H9 (cell line): ENCODE measurements around the gene FARS2. TPM values are rescaled to one million over a fixed set of nuclear protein-coding genes. Genes with fewer than 3 reads are reported as not detected.

Experiments
- DNase-seq: peaks from one replicate; pipeline ENCODE4 v3.0.0-alpha.2; 2017
- H2AFZ ChIP-seq: one replicate; pipeline ENCODE4 v1.6.1; 2013; ENCODE audit warnings: mild to moderate bottlenecking, low read length, control low read depth, moderate library complexity
- H2AK5ac ChIP-seq: 2 replicates; pipeline ENCODE4 v1.6.1; 2013; ENCODE audit warnings: low read length, control low read depth, mixed read lengths; ENCODE audit not compliant: insufficient read length
- H2BK120ac ChIP-seq: one replicate; pipeline ENCODE4 v1.6.1; 2013; ENCODE audit warnings: low read depth, mild to moderate bottlenecking, low read length, control low read depth, inconsistent platforms; ENCODE audit not compliant: poor library complexity, severe bottlenecking
- H2BK12ac ChIP-seq: 2 replicates; pipeline ENCODE4 v1.6.1; 2013; ENCODE audit warnings: low read length, control low read depth, mixed read lengths, low read depth; ENCODE audit not compliant: insufficient read length
- H2BK15ac ChIP-seq: 2 replicates; pipeline ENCODE4 v1.6.1; 2013; ENCODE audit warnings: low read depth, low read length, control low read depth
- H2BK20ac ChIP-seq: one replicate; pipeline ENCODE4 v1.6.1; 2013; ENCODE audit warnings: low read depth, mild to moderate bottlenecking, low read length, control low read depth, inconsistent platforms; ENCODE audit not compliant: poor library complexity, severe bottlenecking
- H2BK5ac ChIP-seq: 2 replicates; pipeline ENCODE4 v1.6.1; 2013; ENCODE audit warnings: low read length, control low read depth, mixed read lengths; ENCODE audit not compliant: insufficient read length
- H3K14ac ChIP-seq: 2 replicates; pipeline ENCODE4 v1.6.1; 2013; ENCODE audit warnings: low read length, control low read depth; ENCODE audit not compliant: insufficient read depth
- H3K18ac ChIP-seq: 2 replicates; pipeline ENCODE4 v1.6.1; 2013; ENCODE audit warnings: low read depth, mild to moderate bottlenecking, mixed read lengths, low read length, control low read depth; ENCODE audit not compliant: insufficient read length
- H3K23ac ChIP-seq: 2 replicates; pipeline ENCODE4 v1.6.1; 2013; ENCODE audit warnings: low read length, control low read depth, mixed read lengths, low read depth; ENCODE audit not compliant: insufficient read length
- H3K23me2 ChIP-seq: 2 replicates; pipeline ENCODE4 v1.6.1; 2013; ENCODE audit warnings: low read depth, mild to moderate bottlenecking, mixed read lengths, low read length, control low read depth; ENCODE audit not compliant: insufficient read length, poor library complexity, severe bottlenecking
- H3K27ac ChIP-seq: 2 replicates; pipeline ENCODE4 v1.5.1; 2013; ENCODE audit warnings: low read length, control low read depth, mixed read lengths, low read depth; ENCODE audit not compliant: insufficient read length
- H3K27me3 ChIP-seq: 2 replicates; pipeline ENCODE4 v1.6.1; 2013; ENCODE audit warnings: low read length, control low read depth, inconsistent platforms; ENCODE audit not compliant: insufficient read depth
- H3K4ac ChIP-seq: 2 replicates; pipeline ENCODE4 v1.6.1; 2013; ENCODE audit warnings: low read depth, mild to moderate bottlenecking, control low read depth, inconsistent platforms, low read length, moderate library complexity
- H3K4me1 ChIP-seq: 2 replicates; pipeline ENCODE4 v1.6.1; 2013; ENCODE audit warnings: low read length, control low read depth, inconsistent platforms; ENCODE audit not compliant: insufficient read depth
- H3K4me2 ChIP-seq: 2 replicates; pipeline ENCODE4 v1.6.1; 2013; ENCODE audit warnings: low read length, control low read depth, mixed read lengths; ENCODE audit not compliant: insufficient read length, insufficient read depth
- H3K56ac ChIP-seq: 2 replicates; pipeline ENCODE4 v1.6.1; 2013; ENCODE audit warnings: low read depth, mild to moderate bottlenecking, mixed read lengths, low read length, control low read depth; ENCODE audit not compliant: insufficient read length
- H3K79me1 ChIP-seq: 2 replicates; pipeline ENCODE4 v1.6.1; 2013; ENCODE audit warnings: low read depth, mild to moderate bottlenecking, moderate library complexity, low read length, control low read depth, inconsistent platforms; ENCODE audit not compliant: insufficient read depth, poor library complexity, severe bottlenecking
- H3K79me2 ChIP-seq: 2 replicates; pipeline ENCODE4 v1.6.1; 2013; ENCODE audit warnings: low read length, control low read depth, inconsistent platforms; ENCODE audit not compliant: insufficient read depth
- H3K9ac ChIP-seq: 2 replicates; pipeline ENCODE4 v1.6.1; 2013; ENCODE audit warnings: low read length, control low read depth, mixed read lengths; ENCODE audit not compliant: insufficient read length; ENCODE audit errors: extremely low read depth
- H3K9me3 ChIP-seq: one replicate; pipeline ENCODE4 v1.6.1; 2013; ENCODE audit warnings: low read depth, low read length, inconsistent platforms; ENCODE audit not compliant: control insufficient read depth
- H3T11ph ChIP-seq: one replicate; pipeline ENCODE4 v1.6.1; 2013; ENCODE audit warnings: mild to moderate bottlenecking, low read length, control low read depth, inconsistent platforms
- H4K20me1 ChIP-seq: one replicate; pipeline ENCODE4 v1.6.1; 2013; ENCODE audit not compliant: control insufficient read depth, insufficient read length, insufficient read depth
- H4K5ac ChIP-seq: 2 replicates; pipeline ENCODE4 v1.6.1; 2013; ENCODE audit warnings: low read depth, mild to moderate bottlenecking, mixed read lengths, low read length, control low read depth; ENCODE audit not compliant: insufficient read length
- H4K8ac ChIP-seq: replicated peaks from 2 replicates; pipeline ENCODE4 v1.6.1; 2013; ENCODE audit warnings: low read length, control low read depth, mixed read lengths, low read depth; ENCODE audit not compliant: insufficient read length
- H4K91ac ChIP-seq: 2 replicates; pipeline ENCODE4 v1.6.1; 2013; ENCODE audit warnings: low read depth, mild to moderate bottlenecking, moderate library complexity, mixed read lengths, low read length, control low read depth; ENCODE audit not compliant: insufficient read length
- H3K27ac Mint-ChIP-seq, 3 experiments: 2 replicates in 2 of 3; 3 replicates in 1 of 3; pipeline ENCODE4 v1.8.0; 2020 to 2021; ENCODE audit warnings: mixed read lengths in 3 of 3, mild to moderate bottlenecking in 1 of 3, moderate library complexity in 1 of 3
- H3K27me3 Mint-ChIP-seq: 2 replicates; pipeline ENCODE4 v1.8.0; 2021; ENCODE audit warnings: low read depth, mild to moderate bottlenecking, moderate library complexity, mixed read lengths
- H3K36me3 Mint-ChIP-seq, 3 experiments: 2 replicates in 2 of 3; 3 replicates in 1 of 3; pipeline ENCODE4 v1.8.0; 2020 to 2021; ENCODE audit warnings: low read depth in 3 of 3, mixed read lengths in 3 of 3; ENCODE audit not compliant: insufficient read depth in 1 of 3
- H3K4me1 Mint-ChIP-seq, 2 experiments: 2 replicates each; pipeline ENCODE4 v1.8.0; 2020; ENCODE audit warnings: mixed read lengths in 2 of 2
- H3K4me3 Mint-ChIP-seq, 2 experiments: 2 replicates in 1 of 2; 3 replicates in 1 of 2; pipeline ENCODE4 v1.8.0; 2020 to 2021; ENCODE audit warnings: mild to moderate bottlenecking in 2 of 2, mixed read lengths in 2 of 2, moderate library complexity in 1 of 2
- H3K9me3 Mint-ChIP-seq, 2 experiments: 2 replicates in 1 of 2; 3 replicates in 1 of 2; pipeline ENCODE4 v1.8.0; 2020; ENCODE audit warnings: mild to moderate bottlenecking in 2 of 2, mixed read lengths in 2 of 2, moderate library complexity in 1 of 2
- WGBS: extraction: QIAGEN DNeasy Blood & Tissue Kit; methylation state at CpG from one replicate; pipeline ENCODE4 v1.1.7; 2013; ENCODE audit warnings: missing lambda C conversion rate, low lambda C conversion rate, mixed read lengths; ENCODE audit not compliant: insufficient read length; ENCODE audit errors: extremely low coverage; 5-methylcytosine and 5-hydroxymethylcytosine counted together
- total RNA-seq: library from RNA; stranded (reverse); gene quantifications from 2 replicates; pipeline ENCODE4 v1.2.1, GENCODE V29; 2021
- TF ChIP-seq, protein P1 (sequence below): fragments of 200-600 bp; sonication (generic); conservative IDR thresholded peaks from 3 replicates; pipeline ENCODE4 v1.8.0; 2021; ENCODE audit warnings: antibody characterized with exemption, mild to moderate bottlenecking

FARS2 gene
- total RNA-seq, 1 experiment from 2014 or later: 8.5 TPM

DNA sequence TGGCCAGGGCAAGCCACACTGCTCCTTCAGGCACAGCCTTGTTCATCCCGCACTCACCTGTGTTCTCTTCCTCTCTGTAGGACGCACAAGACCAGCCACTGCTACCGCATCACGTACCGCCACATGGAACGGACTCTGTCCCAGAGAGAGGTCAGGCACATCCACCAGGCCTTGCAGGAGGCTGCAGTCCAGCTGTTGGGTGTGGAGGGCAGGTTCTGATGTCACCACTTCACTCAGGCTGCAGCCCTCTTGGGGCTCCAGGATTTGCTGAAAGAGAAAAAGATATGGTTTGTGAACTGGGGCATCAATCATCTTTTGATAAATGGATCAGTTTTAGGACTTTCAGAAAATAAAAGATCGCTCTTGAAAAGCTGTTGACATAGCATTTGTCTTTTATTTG is 509.9 kb downstream of the FARS2 start:
- Histone ChIP-seq H3K56ac (no peak overlapping the region), H4K20me1 (no peaks in the 10 kb centered on the region), H4K5ac (no peak overlapping the region), H2BK120ac (no peak overlapping the region), H2AFZ (no peak overlapping the region), H3K27ac (no peak overlapping the region), H3K4me1 (no peaks in the 10 kb centered on the region), H2AK5ac (no peak overlapping the region), H3K27me3 (no peaks in the 10 kb centered on the region), H3K23ac (no peak overlapping the region), H3K18ac (no peak overlapping the region), H2BK20ac (no peak overlapping the region), H3K4me2 (no peak overlapping the region), H2BK12ac (no peak overlapping the region), H2BK15ac (no peak overlapping the region), H4K91ac (no peak overlapping the region), H4K8ac (no peak overlapping the region), H3K4ac (no peak overlapping the region), H3K9me3 (no peaks in the 10 kb centered on the region), H3K23me2 (no peaks in the 10 kb centered on the region), H2BK5ac (no peak overlapping the region), H3K9ac (no peak overlapping the region), H3K79me2 (no peaks in the 10 kb centered on the region), H3K79me1 (no peaks in the 10 kb centered on the region), H3T11ph (no peak overlapping the region), H3K14ac (no peak overlapping the region)
- no peak for DNase-seq
- WGBS: no CpG with 5 or more reads among the region's 7 CpGs
- TF ChIP-seq, protein P1, sequence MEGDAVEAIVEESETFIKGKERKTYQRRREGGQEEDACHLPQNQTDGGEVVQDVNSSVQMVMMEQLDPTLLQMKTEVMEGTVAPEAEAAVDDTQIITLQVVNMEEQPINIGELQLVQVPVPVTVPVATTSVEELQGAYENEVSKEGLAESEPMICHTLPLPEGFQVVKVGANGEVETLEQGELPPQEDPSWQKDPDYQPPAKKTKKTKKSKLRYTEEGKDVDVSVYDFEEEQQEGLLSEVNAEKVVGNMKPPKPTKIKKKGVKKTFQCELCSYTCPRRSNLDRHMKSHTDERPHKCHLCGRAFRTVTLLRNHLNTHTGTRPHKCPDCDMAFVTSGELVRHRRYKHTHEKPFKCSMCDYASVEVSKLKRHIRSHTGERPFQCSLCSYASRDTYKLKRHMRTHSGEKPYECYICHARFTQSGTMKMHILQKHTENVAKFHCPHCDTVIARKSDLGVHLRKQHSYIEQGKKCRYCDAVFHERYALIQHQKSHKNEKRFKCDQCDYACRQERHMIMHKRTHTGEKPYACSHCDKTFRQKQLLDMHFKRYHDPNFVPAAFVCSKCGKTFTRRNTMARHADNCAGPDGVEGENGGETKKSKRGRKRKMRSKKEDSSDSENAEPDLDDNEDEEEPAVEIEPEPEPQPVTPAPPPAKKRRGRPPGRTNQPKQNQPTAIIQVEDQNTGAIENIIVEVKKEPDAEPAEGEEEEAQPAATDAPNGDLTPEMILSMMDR: no peak
- H3K27me3 Mint-ChIP-seq: no peaks in the 10 kb centered on the region
- H3K9me3 Mint-ChIP-seq: peaks cover 24 to 27% of the 10 kb centered on the region in 2 experiments
- no peak overlapping the region for H3K4me3 Mint-ChIP-seq
- no peak overlapping the region; a peak in 1 of 7 replicates for H3K27ac Mint-ChIP-seq
- H3K36me3 Mint-ChIP-seq: peaks cover 9 to 21% (median 12%) of the 10 kb centered on the region in 3 experiments
- H3K4me1 Mint-ChIP-seq: peaks cover under 1% of the 10 kb centered on the region in 2 experiments; a peak in 3 of 4 replicates
